ENCODE data around the gene SMIM17.

The SMIM17 gene

GRCh38 chr19:56642711-56643459 lies at the start of gene SMIM17:
SMIM17 (plus strand) TSS chr19:56643159; CDS start chr19:56645668, 2,509 bp downstream.
- no peak for DNase-seq

- no peak for DNase-seq
Observed at GRCh38 chr19:56594446-56594782, 48.5 kb upstream of the SMIM17 start.

GRCh38 chr19:56594783-56595547 lies 48.0 kb upstream of the SMIM17 start, which contains the start of gene ZNF71:
ZNF71 (plus strand) TSS chr19:56595302; CDS start chr19:56601559, 6,257 bp downstream.
- peak; percentile 87 to 89 for DNase-seq

GRCh38 chr19:56595548-56595899 lies 47.4 kb upstream of the SMIM17 start:
- no peak for DNase-seq

- DNase-seq: no peak
Observed at GRCh38 chr19:56596676-56597075, 46.3 kb upstream of the SMIM17 start.

GRCh38 chr19:56597696-56598095 lies 45.3 kb upstream of the SMIM17 start:
- DNase-seq: no peak

GRCh38 chr19:56601375-56601774 lies 41.6 kb upstream of the SMIM17 start:
- DNase-seq: no peak

- DNase-seq: no peak
Observed at GRCh38 chr19:56603829-56604228, 39.1 kb upstream of the SMIM17 start.

GRCh38 chr19:56608274-56608964 lies 34.5 kb upstream of the SMIM17 start:
- DNase-seq: no peak

GRCh38 chr19:56611288-56611687 lies 31.7 kb upstream of the SMIM17 start:
- no peak for DNase-seq

- no peak for DNase-seq
Observed at GRCh38 chr19:56612737-56613136, 30.2 kb upstream of the SMIM17 start.

GRCh38 chr19:56613639-56614038 lies 29.3 kb upstream of the SMIM17 start:
- DNase-seq: no peak

GRCh38 chr19:56617531-56617930 lies 25.4 kb upstream of the SMIM17 start:
- no peak for DNase-seq

GRCh38 chr19:56619121-56619520 lies 23.8 kb upstream of the SMIM17 start:
- DNase-seq: no peak

GRCh38 chr19:56622374-56622773 lies 20.6 kb upstream of the SMIM17 start:
- DNase-seq: no peak

GRCh38 chr19:56623006-56623405 lies 20.0 kb upstream of the SMIM17 start:
- DNase-seq: no peak

GRCh38 chr19:56625708-56626107 lies 17.3 kb upstream of the SMIM17 start:
- no peak for DNase-seq

- DNase-seq: no peak
Observed at GRCh38 chr19:56633021-56633420, 9.9 kb upstream of the SMIM17 start.

- peak in 1 of 2 experiments; percentile 1 for DNase-seq
Observed at GRCh38 chr19:56637976-56638555, 4.9 kb upstream of the SMIM17 start.

- no peak for DNase-seq
Observed at GRCh38 chr19:56639217-56639616, 3.7 kb upstream of the SMIM17 start.

GRCh38 chr19:56643460-56643955 lies 549 bp downstream of the SMIM17 start:
- DNase-seq: no peak

- DNase-seq: no peak
Observed at GRCh38 chr19:56654151-56654550, 11.2 kb downstream of the SMIM17 start.

Data from NCI-H2081 (cell line).